Activated CD8-positive, alpha-beta memory T cell treated with anti-CD3 and anti-CD28 coated beads, Interleukin-2, amount 10 ng/mL, durations not matched to agents 7 days and 5 days (primary cell): Measurements from ENCODE around the gene OTUB2. TPM values are rescaled to one million over a fixed set of nuclear protein-coding genes. Genes with fewer than 3 reads are reported as not detected.
A peak's percentile ranks its signal among the peaks of the same experiment; 100 is the strongest.

Experiments used
- ATAC-seq: fragments of 150-1000 bp; cut with Tn5 transposase; one replicate; pipeline ENCODE4 v1.10.0; 2021; ENCODE audit warnings: moderate library complexity
- CTCF ChIA-PET: fragments of 350-600 bp; sonication (Branson Sonifier 250); formaldehyde crosslinking; loops from one replicate; lab custom pipeline; 2021; ENCODE audit warnings: antibody characterized with exemption; lab: Charles Lee
- DNase-seq: peaks from one replicate; pipeline ENCODE4 v3.0.0-alpha.2; 2020
- H3K27ac Mint-ChIP-seq: one replicate; pipeline ENCODE4 v1.8.0; 2021; ENCODE audit warnings: mild to moderate bottlenecking, mixed read lengths
- H3K27me3 Mint-ChIP-seq: one replicate; pipeline ENCODE4 v1.8.0; 2021; ENCODE audit warnings: mixed read lengths
- H3K36me3 Mint-ChIP-seq: one replicate; pipeline ENCODE4 v1.8.0; 2021; ENCODE audit warnings: mild to moderate bottlenecking, mixed read lengths
- H3K4me1 Mint-ChIP-seq: one replicate; pipeline ENCODE4 v1.8.0; 2021; ENCODE audit warnings: mixed read lengths
- H3K4me3 Mint-ChIP-seq: one replicate; pipeline ENCODE4 v1.8.0; 2021; ENCODE audit warnings: mild to moderate bottlenecking, moderate library complexity, mixed read lengths
- H3K9me3 Mint-ChIP-seq: one replicate; pipeline ENCODE4 v1.8.0; 2022; ENCODE audit warnings: low read depth, mixed read lengths
- total RNA-seq, 2 experiments: library from RNA; stranded (reverse); gene quantifications; one replicate each; pipeline ENCODE4 v1.2.3, GENCODE V29; 2021

OTUB2 gene
- total RNA-seq, 2 experiments from 2014 or later = 3.4 to 4.2 TPM

DNA sequence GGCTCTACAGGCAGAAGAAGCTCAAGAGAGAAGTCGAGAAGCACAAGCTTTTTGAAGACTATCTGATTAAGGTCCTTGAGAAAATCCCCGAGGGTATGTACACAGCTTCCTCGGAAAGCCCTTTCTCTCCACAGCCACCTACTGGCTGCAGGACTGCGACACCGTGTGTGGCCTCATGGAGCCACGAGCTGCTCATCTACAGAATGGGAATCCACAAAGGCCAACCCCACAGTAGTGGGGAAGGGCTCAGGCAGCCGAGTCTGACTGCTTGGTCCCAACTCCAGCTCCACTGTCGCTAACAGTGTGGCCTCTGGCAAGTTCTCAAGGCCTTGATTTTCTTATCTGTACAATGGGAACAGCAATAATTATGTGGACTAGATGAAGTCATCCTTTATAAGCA is 26.6 kb upstream of the OTUB2 start:
- H3K9me3 Mint-ChIP-seq = no peaks in the 10 kb centered on the region
- CTCF ChIA-PET = interaction anchor here (0.9 to 12.9 kb wide), 16 partner anchors 8 to 181 kb away, joined by 3 to 297 read pairs (median 8); no protein-coding TSS in a partner anchor
- ATAC-seq (no peak), DNase-seq (no peak)
- no peaks in the 10 kb centered on the region for H3K36me3 Mint-ChIP-seq
- H3K4me1 Mint-ChIP-seq = peaks cover 43% of the 10 kb centered on the region
- no peak overlapping the region for H3K4me3 Mint-ChIP-seq
- no peaks in the 10 kb centered on the region for H3K27me3 Mint-ChIP-seq
- no peak overlapping the region for H3K27ac Mint-ChIP-seq

DNA sequence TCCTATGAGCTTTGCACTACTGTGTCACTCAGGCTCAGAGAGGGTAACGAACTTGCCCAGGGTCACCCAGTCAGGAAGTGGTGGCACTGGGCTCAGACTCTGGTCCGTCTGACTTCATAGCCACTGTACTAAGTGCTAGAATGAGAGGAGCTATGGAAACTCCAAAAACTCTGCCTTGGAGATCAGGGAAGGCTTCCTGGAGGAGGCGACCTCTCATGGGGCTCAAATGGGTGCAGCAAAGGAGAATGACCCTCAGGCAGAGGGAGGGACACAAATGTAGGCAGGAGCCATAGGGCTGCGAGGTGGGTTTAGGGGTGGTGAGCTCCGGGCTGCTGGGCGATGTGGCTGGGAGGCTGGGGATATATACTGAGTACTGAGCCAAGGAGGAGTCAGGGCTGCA is 25.9 kb upstream of the OTUB2 start:
- CTCF ChIA-PET = interaction anchor here (0.9 to 12.9 kb wide), 18 partner anchors 9 to 180 kb away, joined by 3 to 297 read pairs (median 8); no protein-coding TSS in a partner anchor
- no peak for ATAC-seq
- H3K4me3 Mint-ChIP-seq = no peak overlapping the region

DNA sequence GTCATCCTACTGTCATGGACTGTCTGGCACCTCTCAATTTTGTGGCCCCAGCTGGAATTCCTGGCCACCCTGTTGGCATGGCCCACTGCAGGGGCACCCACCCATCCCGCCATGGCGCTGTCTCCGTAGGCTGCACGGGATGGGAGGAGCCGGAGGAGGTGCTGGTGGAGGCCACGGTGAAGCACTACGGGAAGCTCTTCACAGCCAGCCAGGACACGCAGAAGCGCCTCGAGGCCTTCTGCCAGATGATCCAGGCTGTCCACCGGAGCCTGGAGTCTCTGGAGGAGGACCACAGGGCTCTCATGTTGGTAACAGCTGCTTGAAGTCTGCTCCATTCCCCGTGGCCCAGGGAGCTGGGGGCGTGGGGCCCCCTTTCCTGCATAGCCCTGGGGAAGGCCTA is 25.1 kb upstream of the OTUB2 start:
- CTCF ChIA-PET = interaction anchor here (0.7 to 12.9 kb wide), 22 partner anchors 10 to 136 kb away, joined by 3 to 297 read pairs (median 4); partner anchors contain the start of genes ASB2, DDX24, IFI27L1 and OTUB2
- ATAC-seq (no peak), DNase-seq (no peak)
- no peaks in the 10 kb centered on the region for H3K9me3 Mint-ChIP-seq
- no peaks in the 10 kb centered on the region for H3K36me3 Mint-ChIP-seq
- H3K4me1 Mint-ChIP-seq = peaks cover 34% of the 10 kb centered on the region
- H3K27ac Mint-ChIP-seq = no peak overlapping the region
- no peaks in the 10 kb centered on the region for H3K27me3 Mint-ChIP-seq
- H3K4me3 Mint-ChIP-seq = no peak overlapping the region

More for the DNA sequence above, 25.9 kb upstream of the OTUB2 start:
- Mint-ChIP-seq H3K9me3 (no peaks in the 10 kb centered on the region), H3K27ac (no peak overlapping the region), H3K27me3 (no peaks in the 10 kb centered on the region), H3K36me3 (no peaks in the 10 kb centered on the region), H3K4me1 (peaks cover 39% of the 10 kb centered on the region)
- no peak for DNase-seq

DNA sequence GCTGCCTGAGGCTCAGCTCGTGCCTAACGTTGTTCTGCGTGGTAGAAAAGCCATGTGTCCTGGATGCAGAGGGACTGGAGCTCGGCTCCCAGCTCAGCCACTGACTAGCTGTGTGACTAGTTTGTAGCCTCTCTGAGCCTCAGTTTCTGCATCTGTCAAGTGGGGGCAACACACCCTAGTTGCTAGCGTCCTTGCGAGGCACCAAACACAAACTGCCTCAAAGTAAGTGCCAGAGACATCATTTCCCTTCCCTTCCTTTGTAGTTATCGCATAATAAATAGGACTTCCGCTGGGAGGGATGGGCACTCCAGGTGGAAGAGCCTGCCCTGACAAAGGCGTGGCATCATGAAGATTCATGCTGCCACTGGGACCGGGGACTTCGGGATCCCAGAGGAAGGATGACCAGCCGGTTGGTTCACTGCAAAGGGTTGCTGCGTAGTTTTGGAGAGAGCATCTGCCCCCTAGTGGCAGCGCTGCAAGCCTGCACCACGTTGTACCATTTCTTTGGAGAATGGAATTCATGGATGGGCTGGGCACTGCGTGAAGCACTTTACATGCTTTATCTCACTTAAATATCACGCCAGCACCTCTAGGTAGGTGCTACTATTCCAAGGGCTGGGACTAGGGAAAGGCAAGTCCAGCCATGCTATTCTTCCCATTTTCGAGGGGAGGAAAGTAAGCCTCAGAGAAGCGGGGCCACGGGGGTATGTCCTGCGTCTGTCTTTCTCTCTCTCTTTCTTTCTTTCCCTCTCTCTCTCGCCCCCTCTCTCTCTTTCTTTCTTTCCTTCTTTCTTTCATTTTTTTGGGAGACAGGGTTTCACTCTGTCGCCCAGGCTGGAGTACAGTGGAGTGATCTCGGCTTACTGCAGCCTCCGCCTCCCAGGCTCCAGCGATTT is 24.4 kb upstream of the OTUB2 start:
- Mint-ChIP-seq H3K36me3 (no peaks in the 10 kb centered on the region), H3K27ac (peak overlapping the region; percentile 17), H3K4me1 (peaks cover 33% of the 10 kb centered on the region), H3K27me3 (no peaks in the 10 kb centered on the region), H3K4me3 (no peak overlapping the region), H3K9me3 (no peaks in the 10 kb centered on the region)
- DNase-seq = peak; percentile 72
- ATAC-seq = peak; percentile 87
- CTCF ChIA-PET = interaction anchor here (0.7 to 12.9 kb wide), 22 partner anchors 10 to 99 kb away, joined by 3 to 297 read pairs (median 6); partner anchors contain the start of genes ASB2, DDX24, IFI27L1 and OTUB2

DNA sequence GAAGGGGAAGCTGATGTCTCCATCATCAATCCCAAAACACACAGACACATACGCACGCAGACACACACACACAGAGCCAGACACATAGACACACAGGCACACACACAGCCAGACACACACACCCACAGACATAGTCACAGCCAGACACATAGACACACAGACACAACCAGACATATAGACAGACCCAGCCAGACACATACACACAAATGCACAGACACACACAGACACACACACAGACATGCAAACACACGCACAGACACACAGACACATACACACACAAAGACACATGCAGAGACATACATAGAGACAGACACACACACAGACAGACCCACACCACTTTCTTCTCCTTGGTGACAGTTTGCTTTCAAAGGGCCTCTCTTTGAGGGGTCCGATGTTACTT is 22.7 kb upstream of the OTUB2 start:
- CTCF ChIA-PET = interaction anchor here (0.9 to 12.9 kb wide), 13 partner anchors 11 to 175 kb away, joined by 3 to 297 read pairs (median 6); partner anchors contain the start of gene ASB2

DNA sequence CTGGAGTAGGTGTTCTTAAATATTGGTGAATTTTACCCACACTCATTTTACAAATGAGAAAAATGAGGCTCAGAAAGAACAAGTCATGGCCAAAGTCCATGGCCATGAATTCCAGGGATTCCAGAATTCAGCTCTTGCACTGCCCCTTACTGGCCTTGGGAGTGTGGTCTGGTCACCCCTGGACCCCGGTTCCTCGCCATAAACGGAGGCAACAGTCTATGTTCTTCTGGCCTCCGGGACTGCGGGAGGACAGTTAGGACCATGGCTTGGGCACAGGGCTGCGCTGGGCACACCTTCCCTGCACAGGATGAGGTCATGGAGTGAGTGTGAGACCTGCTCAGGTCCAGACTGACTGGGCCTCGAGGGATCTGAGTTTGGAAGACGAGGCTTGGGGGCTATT is 22.1 kb upstream of the OTUB2 start:
- H3K36me3 Mint-ChIP-seq = no peaks in the 10 kb centered on the region
- H3K4me1 Mint-ChIP-seq = peaks cover 35% of the 10 kb centered on the region
- H3K27me3 Mint-ChIP-seq = no peaks in the 10 kb centered on the region
- no peak for DNase-seq
- no peak overlapping the region for H3K27ac Mint-ChIP-seq
- ATAC-seq = no peak
- CTCF ChIA-PET = interaction anchor here (0.8 to 12.9 kb wide), 17 partner anchors 12 to 175 kb away, joined by 3 to 297 read pairs (median 4); partner anchors contain the start of genes ASB2, DDX24 and IFI27L1
- no peak overlapping the region for H3K4me3 Mint-ChIP-seq
- H3K9me3 Mint-ChIP-seq = no peaks in the 10 kb centered on the region

More for the DNA sequence above, 22.7 kb upstream of the OTUB2 start:
- no peak for DNase-seq
- H3K36me3 Mint-ChIP-seq = no peaks in the 10 kb centered on the region
- no peak overlapping the region for H3K4me3 Mint-ChIP-seq
- H3K27ac Mint-ChIP-seq = no peak overlapping the region
- no peaks in the 10 kb centered on the region for H3K27me3 Mint-ChIP-seq
- H3K9me3 Mint-ChIP-seq = no peaks in the 10 kb centered on the region
- no peak for ATAC-seq
- H3K4me1 Mint-ChIP-seq = peaks cover 29% of the 10 kb centered on the region

DNA sequence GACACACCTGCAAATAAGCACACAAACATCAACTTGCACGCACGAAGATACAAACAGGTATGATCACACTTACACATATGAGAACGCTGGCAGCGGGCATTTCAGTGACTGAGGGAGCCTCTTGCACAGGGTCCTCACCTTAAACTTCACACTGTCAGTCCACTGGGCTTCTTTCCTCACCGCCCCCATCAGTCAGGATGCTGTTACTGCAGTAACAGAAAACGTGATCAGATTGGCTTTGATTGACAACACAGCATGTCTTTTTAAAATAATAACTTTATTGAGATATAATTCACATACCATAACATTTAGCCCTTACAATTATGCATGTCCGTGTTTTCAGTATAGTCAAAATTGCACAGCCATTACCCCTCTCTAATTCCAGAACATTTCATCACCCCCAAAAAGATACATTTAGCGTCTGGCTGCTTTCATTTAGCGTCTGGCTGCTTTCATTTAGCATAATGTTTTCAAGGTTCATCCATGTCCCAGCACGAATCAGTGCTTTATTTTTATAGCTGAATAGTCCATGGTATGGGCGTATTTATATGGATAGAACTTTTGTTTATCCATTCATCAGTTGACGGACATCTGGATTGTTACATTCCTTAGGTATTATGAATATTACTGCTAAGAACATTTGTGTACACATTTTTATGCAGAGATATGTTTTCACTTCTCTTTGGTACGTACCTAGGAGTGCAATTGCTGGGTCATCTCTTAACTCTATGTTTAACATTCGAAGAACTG is 20.6 kb upstream of the OTUB2 start:
- H3K36me3 Mint-ChIP-seq = no peaks in the 10 kb centered on the region
- no peaks in the 10 kb centered on the region for H3K27me3 Mint-ChIP-seq
- ATAC-seq (peak; percentile 35), DNase-seq (peak; percentile 60)
- H3K9me3 Mint-ChIP-seq = no peaks in the 10 kb centered on the region
- H3K27ac Mint-ChIP-seq = no peak overlapping the region
- H3K4me1 Mint-ChIP-seq = peaks cover 43% of the 10 kb centered on the region
- no peak overlapping the region for H3K4me3 Mint-ChIP-seq
- CTCF ChIA-PET = interaction anchor here (1.1 to 12.9 kb wide), 11 partner anchors 10 to 131 kb away, joined by 3 to 297 read pairs (median 8); no protein-coding TSS in a partner anchor

DNA sequence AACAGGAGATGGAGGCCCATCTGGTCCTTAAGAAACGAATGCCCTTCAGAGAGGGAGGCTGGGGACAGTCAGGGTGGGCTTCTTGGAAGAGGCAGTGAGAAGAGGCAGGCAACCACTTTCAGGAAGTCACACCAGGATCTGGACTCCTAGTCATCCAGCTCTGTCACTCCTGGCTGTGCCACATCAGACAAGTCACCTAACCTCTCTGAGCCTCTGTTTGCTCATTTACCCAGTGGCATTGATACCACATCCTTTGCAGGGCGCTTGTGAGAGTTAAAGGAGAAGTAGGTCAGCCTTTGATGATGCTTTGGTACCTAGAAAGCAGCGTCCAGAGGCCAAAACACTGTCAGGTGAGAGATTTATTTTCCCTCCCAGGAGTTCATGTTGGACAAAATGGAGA is 17.9 kb upstream of the OTUB2 start:
- Mint-ChIP-seq H3K27me3 (no peaks in the 10 kb centered on the region), H3K36me3 (no peaks in the 10 kb centered on the region), H3K9me3 (no peaks in the 10 kb centered on the region), H3K27ac (peak overlapping the region; percentile 17), H3K4me3 (no peak overlapping the region), H3K4me1 (peaks cover 56% of the 10 kb centered on the region)
- CTCF ChIA-PET = interaction anchor here (1.2 to 6.3 kb wide), 4 partner anchors 13 to 128 kb away, joined by 4 to 48 read pairs (median 18); no protein-coding TSS in a partner anchor
- peak; percentile 53 for ATAC-seq
- DNase-seq = peak; percentile 73

DNA sequence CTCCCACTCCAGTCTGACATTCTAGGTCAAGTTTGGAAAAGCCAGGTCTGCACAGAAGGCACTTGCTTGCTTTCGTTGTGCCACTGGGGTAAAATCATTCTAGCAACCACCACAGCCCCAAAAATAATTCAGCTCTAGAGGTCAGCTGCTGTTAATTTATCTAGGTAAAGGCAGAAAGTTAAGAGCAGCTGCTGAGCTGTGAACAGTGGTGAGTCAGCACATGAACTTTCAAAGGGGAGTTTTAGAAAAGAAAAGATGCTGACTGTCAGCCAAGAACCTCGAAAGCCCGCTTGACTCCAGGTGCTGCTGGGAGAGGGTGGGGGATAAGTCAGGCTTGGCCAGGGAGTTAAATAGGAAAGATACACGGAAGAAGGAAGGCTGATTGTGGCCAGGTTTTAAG is 16.4 kb upstream of the OTUB2 start:
- Mint-ChIP-seq H3K9me3 (no peaks in the 10 kb centered on the region), H3K27ac (peak overlapping the region; percentile 79), H3K4me1 (peaks cover 57% of the 10 kb centered on the region), H3K36me3 (no peaks in the 10 kb centered on the region), H3K4me3 (no peak overlapping the region), H3K27me3 (no peaks in the 10 kb centered on the region)
- ATAC-seq = no peak
- CTCF ChIA-PET = interaction anchor here (0.7 to 6.3 kb wide), 14 partner anchors 10 to 127 kb away, joined by 3 to 48 read pairs (median 4); partner anchors contain the start of gene OTUB2
- DNase-seq = no peak

DNA sequence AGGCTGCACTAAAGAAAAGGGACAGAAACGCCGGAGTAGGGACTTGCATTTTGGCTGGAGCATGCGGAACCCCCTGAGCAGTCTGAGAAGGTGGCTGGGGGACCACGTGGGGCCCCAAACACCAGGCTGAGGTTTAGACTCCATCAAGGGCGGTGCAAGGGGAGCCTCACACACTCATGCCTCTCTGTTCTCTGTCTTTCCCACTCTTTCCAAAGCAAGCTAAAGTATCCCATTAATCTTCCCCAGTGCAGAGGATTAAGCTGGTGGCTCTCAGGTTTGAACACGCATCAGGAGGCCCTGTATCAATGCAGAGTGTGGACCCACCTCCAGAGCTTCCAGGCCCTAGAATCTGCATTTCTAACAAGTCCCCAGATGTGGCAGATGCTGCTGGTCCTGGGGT is 15.5 kb upstream of the OTUB2 start:
- no peak overlapping the region for H3K4me3 Mint-ChIP-seq
- CTCF ChIA-PET = interaction anchor here (1.1 to 6.3 kb wide), 10 partner anchors 9 to 126 kb away, joined by 3 to 48 read pairs (median 6); no protein-coding TSS in a partner anchor

DNA sequence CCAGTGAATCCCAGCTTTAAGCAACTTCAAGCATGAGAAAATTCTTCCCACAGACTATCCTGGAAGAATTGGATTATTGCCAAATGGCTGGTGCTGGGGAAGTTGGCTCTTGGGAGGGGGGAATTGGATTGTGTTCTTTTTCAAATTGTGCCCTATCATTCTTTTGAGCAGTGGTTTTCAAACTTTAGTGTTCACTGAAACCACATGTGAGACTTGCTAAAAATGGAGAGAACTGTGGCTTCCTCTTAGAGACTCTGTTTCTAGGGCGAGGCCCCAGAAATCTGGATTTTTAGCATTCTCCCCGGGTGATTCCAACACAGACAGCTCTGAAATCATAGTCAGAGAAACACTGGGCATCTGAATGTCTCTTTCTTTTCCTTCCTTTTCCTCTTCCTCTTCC is 14.3 kb upstream of the OTUB2 start:
- Mint-ChIP-seq H3K9me3 (no peaks in the 10 kb centered on the region), H3K27me3 (peaks cover 7% of the 10 kb centered on the region), H3K4me3 (peak overlapping the region; percentile 39), H3K36me3 (no peaks in the 10 kb centered on the region), H3K4me1 (peaks cover 54% of the 10 kb centered on the region), H3K27ac (peak overlapping the region; percentile 81)
- peak; percentile 54 for DNase-seq
- CTCF ChIA-PET = interaction anchor here (0.8 to 6.3 kb wide), 14 partner anchors 10 to 169 kb away, joined by 3 to 48 read pairs (median 5); no protein-coding TSS in a partner anchor
- peak; percentile 71 for ATAC-seq

More for the DNA sequence above, 15.5 kb upstream of the OTUB2 start:
- H3K9me3 Mint-ChIP-seq = no peaks in the 10 kb centered on the region
- DNase-seq = no peak
- no peak overlapping the region for H3K27ac Mint-ChIP-seq
- no peaks in the 10 kb centered on the region for H3K36me3 Mint-ChIP-seq
- H3K4me1 Mint-ChIP-seq = peaks cover 54% of the 10 kb centered on the region
- ATAC-seq = no peak
- peaks cover 4% of the 10 kb centered on the region for H3K27me3 Mint-ChIP-seq

DNA sequence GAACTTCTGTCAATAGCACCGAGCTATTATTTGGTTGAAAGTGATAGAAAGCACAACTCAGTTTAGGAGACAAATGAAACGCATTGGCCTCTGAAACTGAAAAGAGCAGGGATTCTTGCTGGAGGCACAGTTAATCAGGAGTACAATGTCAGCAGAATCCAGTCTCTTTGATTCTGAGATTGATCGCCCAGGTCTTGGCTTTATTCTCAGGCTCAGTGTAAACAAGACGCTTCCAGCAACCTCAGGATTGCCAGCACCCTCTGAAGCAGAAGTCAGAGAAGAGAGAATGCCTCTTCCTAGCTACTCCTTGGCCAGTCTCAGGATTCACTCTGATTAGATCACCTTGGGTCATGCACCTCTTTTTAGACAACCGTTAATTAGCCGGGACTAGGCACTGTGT is 11.8 kb upstream of the OTUB2 start:
- H3K27me3 Mint-ChIP-seq = peaks cover 13% of the 10 kb centered on the region
- no peak for DNase-seq
- H3K27ac Mint-ChIP-seq = no peak overlapping the region
- ATAC-seq = no peak
- peaks cover 37% of the 10 kb centered on the region for H3K4me1 Mint-ChIP-seq
- H3K9me3 Mint-ChIP-seq = no peaks in the 10 kb centered on the region
- H3K36me3 Mint-ChIP-seq = no peaks in the 10 kb centered on the region
- CTCF ChIA-PET = interaction anchor here (1.2 to 2.2 kb wide), 4 partner anchors 12 to 74 kb away, joined by 3 to 11 read pairs (median 4); partner anchors contain the start of gene OTUB2
- H3K4me3 Mint-ChIP-seq = no peak overlapping the region
